ENCODE results near the gene PTK7.

The PTK7 gene

GRCh38 chr6:43147691-43148477 lies 71.8 kb downstream of the PTK7 start:
- DNase-seq = no peak

- no peak for DNase-seq
Measured at GRCh38 chr6:43149265-43149664, 73.2 kb downstream of the PTK7 start.

- no peak for DNase-seq
Measured at GRCh38 chr6:43150051-43150751, 74.1 kb downstream of the PTK7 start.

GRCh38 chr6:43159599-43159998 lies 83.5 kb downstream of the PTK7 start:
- DNase-seq = no peak

GRCh38 chr6:43163899-43164298 lies 87.8 kb downstream of the PTK7 start:
- no peak for DNase-seq

- DNase-seq = no peak
Measured at GRCh38 chr6:43170417-43170930, 94.4 kb downstream of the PTK7 start.

- DNase-seq = peak; percentile 94
Measured at GRCh38 chr6:43170931-43171706, 95.0 kb downstream of the PTK7 start, which contains the start of gene SRF. TSS of gene SRF (plus strand) at chr6:43171269. CDS start at chr6:43171657, 388 bp downstream.

- no peak for DNase-seq
Measured at GRCh38 chr6:43171707-43172103, 95.6 kb downstream of the PTK7 start.

GRCh38 chr6:43172104-43173007 lies 96.2 kb downstream of the PTK7 start:
- DNase-seq = no peak

GRCh38 chr6:43173591-43174262 lies 97.6 kb downstream of the PTK7 start:
- no peak for DNase-seq

- peak; percentile 91 for DNase-seq
Measured at GRCh38 chr6:43174263-43175112, 98.4 kb downstream of the PTK7 start.

- DNase-seq = no peak
Measured at GRCh38 chr6:43175676-43176422, 99.7 kb downstream of the PTK7 start.

GRCh38 chr6:43176423-43176786 lies 100.3 kb downstream of the PTK7 start:
- no peak for DNase-seq

- no peak for DNase-seq
Measured at GRCh38 chr6:43178150-43178549, 102.0 kb downstream of the PTK7 start.

GRCh38 chr6:43178951-43179830 lies 103.1 kb downstream of the PTK7 start:
- no peak for DNase-seq

- DNase-seq = no peak
Measured at GRCh38 chr6:43180058-43180457, 103.9 kb downstream of the PTK7 start.

GRCh38 chr6:43180985-43181384 lies 104.9 kb downstream of the PTK7 start:
- DNase-seq = no peak

GRCh38 chr6:43181621-43181941 lies 105.5 kb downstream of the PTK7 start:
- DNase-seq = no peak

Data from NCI-H187 treated with DMSO at 0.1 percent for 48 hours (cell line).